ENCODE results near the gene BPIFA3.

The BPIFA3 gene

DNA sequence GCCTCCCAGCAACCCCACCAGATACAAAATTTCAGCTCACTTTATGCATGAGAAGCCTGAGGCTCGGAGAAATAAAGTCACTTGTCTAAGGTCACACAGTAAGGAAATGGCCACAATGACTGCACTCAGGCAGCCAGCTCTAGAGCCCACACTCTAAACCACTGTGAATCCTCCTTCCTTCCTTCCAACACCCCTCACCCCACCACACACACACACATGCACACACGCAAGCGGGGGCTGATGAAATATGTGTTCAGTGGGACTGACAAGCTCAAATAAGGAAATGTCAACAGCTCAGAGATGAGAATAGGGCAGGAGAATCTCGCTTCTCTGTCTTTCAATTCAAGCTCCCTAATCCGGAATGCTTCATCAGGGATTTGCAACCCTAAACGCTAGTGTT is 12.7 kb downstream of the BPIFA3 start:
- no peak for DNase-seq

GRCh38 chr20:33231237-33231636 is 14.1 kb downstream of the BPIFA3 start:
- DNase-seq: no peak

- DNase-seq: no peak
Observed at GRCh38 chr20:33232486-33233072, 15.4 kb downstream of the BPIFA3 start.

DNA sequence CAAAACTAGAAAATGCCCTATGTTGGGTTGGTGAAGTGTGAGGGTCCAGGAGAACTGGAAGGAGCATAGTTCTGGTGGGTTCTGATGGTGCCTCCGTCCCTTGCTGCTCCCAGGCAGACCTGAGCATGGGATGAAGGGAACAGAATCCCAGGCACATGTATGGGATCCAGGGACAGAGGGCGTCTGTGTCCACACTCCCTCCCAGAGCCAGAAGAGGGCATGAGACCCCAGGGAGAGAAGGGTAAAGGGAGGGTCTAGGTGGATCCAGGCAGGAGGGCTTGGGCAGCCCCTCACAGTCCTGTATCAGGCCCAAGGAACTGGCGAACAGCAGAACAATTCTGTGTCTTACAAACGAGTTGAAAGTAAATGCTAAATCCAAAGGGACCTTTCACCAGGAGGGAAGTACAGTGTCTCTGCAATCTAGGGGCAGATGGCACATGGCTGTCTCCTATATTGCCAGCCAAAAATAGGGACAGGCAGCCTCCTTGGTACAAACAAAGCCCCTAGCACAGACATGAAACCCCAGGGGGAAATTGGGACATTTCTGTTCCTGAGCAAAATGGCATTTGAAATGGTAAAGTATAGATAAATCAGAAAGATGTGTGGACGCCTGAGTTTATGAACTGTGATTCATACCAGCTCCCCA is 16.1 kb downstream of the BPIFA3 start:
- DNase-seq: no peak

DNA sequence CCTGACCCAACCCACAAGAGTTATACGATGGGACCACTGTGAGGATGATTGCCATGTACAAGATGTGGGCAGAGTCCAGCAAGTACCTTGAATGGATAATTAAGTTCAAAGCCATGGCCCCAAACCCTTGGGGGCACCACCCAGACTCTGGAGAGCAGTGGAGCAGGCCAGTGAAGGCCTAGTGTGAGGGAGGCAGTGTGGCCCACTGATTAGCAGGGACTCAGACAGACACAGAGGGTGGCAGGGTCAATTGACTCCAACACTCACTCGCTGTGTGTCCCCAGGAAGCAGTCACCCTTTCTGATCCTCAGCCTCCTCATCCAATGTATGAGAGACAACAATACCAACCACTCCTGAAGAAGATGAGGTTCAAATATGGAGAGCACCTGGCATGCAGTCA is 16.9 kb downstream of the BPIFA3 start:
- no peak for DNase-seq

- no peak for DNase-seq
Observed at GRCh38 chr20:33235696-33236095, 18.5 kb downstream of the BPIFA3 start, which contains the start of gene BPIFA1. TSS of gene BPIFA1 (plus strand) at chr20:33235996. CDS start at chr20:33237712, 1,716 bp downstream.

DNA sequence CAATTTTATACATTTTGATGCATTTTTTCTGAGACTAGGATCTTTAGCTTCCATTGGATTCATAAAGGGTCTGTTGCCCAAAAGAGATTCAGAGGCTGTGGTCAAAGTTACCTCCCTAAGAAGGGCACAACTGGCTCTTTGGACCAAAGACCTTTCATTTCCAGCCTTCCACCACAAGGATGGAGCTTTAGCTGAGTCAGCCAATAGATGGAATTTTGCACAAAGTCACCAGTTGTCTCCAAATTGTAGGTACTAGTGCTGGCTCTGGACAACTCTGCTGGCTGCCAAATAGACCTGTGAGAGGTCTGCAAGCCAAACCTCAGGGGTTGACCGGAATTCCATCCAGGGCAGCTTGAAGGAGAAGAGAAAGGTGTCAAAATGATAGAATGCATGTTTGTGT is 19.2 kb downstream of the BPIFA3 start:
- DNase-seq: no peak

DNA sequence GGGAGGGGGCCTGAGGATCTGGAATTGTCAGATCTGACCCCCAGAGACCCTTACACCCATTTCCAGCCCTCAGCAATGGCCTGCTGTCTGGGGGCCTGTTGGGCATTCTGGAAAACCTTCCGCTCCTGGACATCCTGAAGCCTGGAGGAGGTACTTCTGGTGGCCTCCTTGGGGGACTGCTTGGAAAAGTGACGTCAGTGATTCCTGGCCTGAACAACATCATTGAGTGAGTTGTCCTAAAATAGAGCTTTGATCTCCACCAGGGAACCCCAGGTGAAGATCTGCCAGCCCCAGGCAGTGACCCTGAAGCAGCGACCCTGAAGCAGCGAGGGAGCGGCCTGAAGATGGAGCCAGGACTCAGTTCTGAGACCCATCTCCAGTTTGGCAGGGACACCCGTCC is 20.8 kb downstream of the BPIFA3 start:
- no peak for DNase-seq

- DNase-seq: no peak
Observed at GRCh38 chr20:33239418-33239817, 22.3 kb downstream of the BPIFA3 start.

DNA sequence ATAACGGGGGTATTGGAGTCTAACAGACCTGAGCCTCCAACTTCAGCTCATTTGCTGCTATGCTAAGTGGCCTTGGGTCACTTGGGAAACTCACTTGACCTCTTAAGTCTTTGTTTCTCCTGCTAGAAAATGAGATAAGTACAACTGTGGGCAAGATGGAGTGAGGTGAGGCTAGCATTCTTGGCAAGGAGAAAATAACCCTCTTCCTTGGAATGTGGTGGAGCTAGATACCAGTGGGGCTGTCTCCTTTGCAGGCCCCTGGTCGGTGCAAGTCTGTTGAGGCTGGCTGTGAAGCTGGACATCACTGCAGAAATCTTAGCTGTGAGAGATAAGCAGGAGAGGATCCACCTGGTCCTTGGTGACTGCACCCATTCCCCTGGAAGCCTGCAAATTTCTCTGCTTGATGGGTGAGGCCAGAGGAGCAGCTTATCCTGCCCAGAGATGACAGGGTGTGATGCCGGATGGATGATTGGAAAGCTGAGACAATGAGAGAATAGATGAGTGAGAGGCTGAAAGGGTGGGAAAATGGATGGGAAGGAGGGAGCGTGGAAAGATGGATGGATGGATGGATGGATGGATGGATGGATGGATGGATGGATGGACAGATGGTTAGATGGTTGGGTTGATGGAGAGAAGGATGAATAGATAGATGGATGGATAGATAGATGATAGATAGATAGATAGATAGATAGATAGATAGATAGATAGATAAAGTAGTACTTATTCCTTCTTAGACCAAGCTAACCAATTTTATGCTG is 23.0 kb downstream of the BPIFA3 start:
- no peak for DNase-seq

DNA sequence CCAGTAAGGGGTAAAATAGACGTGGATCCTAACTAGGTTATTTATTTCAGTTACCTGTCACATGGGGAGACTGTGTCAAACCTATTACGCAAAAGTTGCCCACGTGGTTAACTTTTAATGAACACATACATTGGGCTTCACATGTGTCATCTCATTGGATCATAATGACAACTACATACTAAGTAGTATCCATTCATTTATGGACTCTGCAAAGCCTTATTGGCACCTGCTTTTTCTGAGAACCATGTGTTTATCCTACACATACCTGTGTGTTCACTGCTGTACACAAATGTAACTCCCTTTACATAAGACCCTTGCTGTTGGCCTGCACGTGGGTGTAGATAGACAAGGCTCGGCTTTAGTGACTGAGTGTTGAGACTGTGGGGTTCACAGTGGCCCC is 23.8 kb downstream of the BPIFA3 start:
- no peak for DNase-seq

GRCh38 chr20:33242319-33243100 is 25.4 kb downstream of the BPIFA3 start:
- DNase-seq: no peak

- DNase-seq: no peak
Observed at GRCh38 chr20:33246077-33246476, 28.9 kb downstream of the BPIFA3 start.

DNA sequence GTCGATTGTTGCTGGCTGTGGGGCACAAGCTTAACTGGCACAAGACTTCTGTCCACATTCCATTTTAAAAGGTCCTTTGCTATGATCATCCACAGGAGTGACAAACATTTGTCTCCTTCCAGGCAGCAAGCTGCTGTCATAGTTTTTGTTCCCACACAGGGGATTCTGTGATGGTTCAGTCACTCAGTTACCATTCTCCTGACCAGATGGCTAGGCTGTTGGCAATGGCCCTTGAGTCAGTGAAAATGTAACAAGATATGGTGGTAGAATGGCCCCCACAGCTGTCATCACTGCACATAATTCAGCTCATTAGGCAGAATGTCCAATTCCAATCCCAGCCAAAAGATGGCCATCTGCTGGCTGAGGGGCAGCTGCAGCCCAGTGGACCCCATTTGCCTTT is 32.3 kb downstream of the BPIFA3 start:
- no peak for DNase-seq

DNA sequence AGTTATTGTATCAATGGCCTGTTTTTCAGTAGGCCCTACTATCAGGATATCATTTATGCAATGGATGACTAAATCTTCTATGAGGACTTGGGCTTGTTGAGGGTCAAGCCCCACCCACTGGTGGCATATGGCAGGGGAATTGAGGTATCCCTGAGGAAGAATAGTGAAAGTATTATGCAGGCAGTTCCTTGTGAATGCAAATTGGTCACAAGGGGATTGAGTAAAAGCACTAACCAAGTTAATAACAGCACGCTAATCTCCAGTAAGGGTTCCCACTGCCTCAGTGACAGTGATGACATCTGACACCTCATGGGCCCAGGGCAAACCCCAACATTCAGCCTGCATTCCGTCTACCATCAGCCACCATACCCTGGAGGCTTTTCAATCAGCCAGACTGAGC is 33.5 kb downstream of the BPIFA3 start:
- DNase-seq: no peak

GRCh38 chr20:33251496-33251895 is 34.3 kb downstream of the BPIFA3 start:
- no peak for DNase-seq

GRCh38 chr20:33252460-33252859 is 35.3 kb downstream of the BPIFA3 start:
- no peak for DNase-seq

GRCh38 chr20:33255005-33255404 is 37.9 kb downstream of the BPIFA3 start:
- no peak for DNase-seq

- DNase-seq: no peak
Observed at GRCh38 chr20:33257237-33257636, 40.1 kb downstream of the BPIFA3 start.

GRCh38 chr20:33259371-33259770 is 42.2 kb downstream of the BPIFA3 start:
- DNase-seq: no peak

GRCh38 chr20:33261465-33261864 is 44.3 kb downstream of the BPIFA3 start:
- DNase-seq: no peak

- no peak for DNase-seq
Observed at GRCh38 chr20:33262658-33263065, 45.5 kb downstream of the BPIFA3 start.

DNA sequence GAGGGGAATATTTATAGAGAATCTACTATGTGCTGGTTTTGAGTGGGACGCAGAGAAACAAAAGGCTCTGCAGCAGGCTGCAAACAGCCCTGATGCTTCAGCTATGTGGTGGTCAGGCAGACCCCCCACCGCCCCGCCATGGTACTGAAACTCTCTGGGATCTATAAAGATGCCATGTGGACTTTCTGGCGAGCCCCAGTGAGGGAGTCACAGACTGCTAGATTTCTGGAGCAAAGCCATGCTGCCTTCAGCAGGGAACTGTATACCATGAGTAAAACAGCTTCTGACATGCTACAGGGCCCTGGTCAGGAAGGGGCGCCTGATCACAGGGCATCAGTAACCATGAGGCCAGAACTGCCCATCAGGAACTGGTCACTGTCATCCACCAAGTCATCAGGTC is 46.6 kb downstream of the BPIFA3 start:
- DNase-seq: no peak

Measured in cortex of kidney (tissue), 1 donor.